Panc1 (cell line): Measurements from ENCODE around the gene OR51V1. TPM values are rescaled to one million over a fixed set of nuclear protein-coding genes. Genes with fewer than 3 reads are reported as not detected.
A peak's percentile ranks its signal among the peaks of the same experiment; 100 is the strongest.

Experiments used
- ATAC-seq: fragments of 200-7000 bp; cut with Tn5 transposase; 2 replicates; pipeline ENCODE4 v1.9.1; 2020; ENCODE audit warnings: mild to moderate bottlenecking, moderate library complexity
- BruUV-seq: library from RNA; stranded (reverse); fragments of 400-500 nt; replicated peaks from 2 replicates; lab custom pipeline; 2021; lab: Mats Ljungman, UMichigan
- CTCF ChIA-PET: fragments of 300-600 bp; sonication (Branson Sonifier 250); formaldehyde crosslinking; loops from one replicate; lab custom pipeline; 2022; ENCODE audit warnings: antibody characterized with exemption; lab: Charles Lee
- POLR2A ChIA-PET: fragments of 300-600 bp; sonication (Branson Sonifier 250); formaldehyde crosslinking; loops from one replicate; lab custom pipeline; 2022; ENCODE audit warnings: antibody characterized with exemption; lab: Charles Lee
- DNase-seq: peaks from one replicate; pipeline ENCODE4 v3.0.0-alpha.2; 2010; ENCODE audit warnings: low read depth, low spot score
- H3K27ac ChIP-seq: 2 replicates; pipeline ENCODE4 v1.5.1; 2011; ENCODE audit warnings: mild to moderate bottlenecking, low read length, inconsistent platforms
- H3K27me3 ChIP-seq: fragments of 200-500 bp; sonication (Bioruptor generic); 2 replicates; pipeline ENCODE4 v1.6.0; 2014; ENCODE audit warnings: low read length, inconsistent platforms; ENCODE audit not compliant: control insufficient read depth, insufficient read depth
- H3K36me3 ChIP-seq: fragments of 200-500 bp; sonication (Bioruptor generic); 2 replicates; pipeline ENCODE4 v1.5.1; 2014; ENCODE audit warnings: inconsistent platforms, mild to moderate bottlenecking, low read length, moderate library complexity; ENCODE audit not compliant: control insufficient read depth, insufficient read depth
- H3K4me1 ChIP-seq: 2 replicates; pipeline ENCODE4 v1.5.1; 2011; ENCODE audit warnings: inconsistent platforms, mild to moderate bottlenecking, low read length, moderate library complexity; ENCODE audit not compliant: control insufficient read depth, insufficient read depth
- H3K4me3 ChIP-seq, 2 experiments: 2 replicates each; pipeline ENCODE4 v1.5.1; 2011 to 2012; ENCODE audit warnings: low read depth in 2 of 2, low read length in 2 of 2, mild to moderate bottlenecking in 2 of 2, inconsistent platforms in 1 of 2, moderate library complexity in 1 of 2
- H3K9me3 ChIP-seq: fragments of 200-500 bp; sonication (Bioruptor generic); 2 replicates; pipeline ENCODE4 v1.5.1; 2014; ENCODE audit warnings: low read depth, mild to moderate bottlenecking, inconsistent platforms, low read length, moderate library complexity; ENCODE audit not compliant: control insufficient read depth, insufficient read depth
- CTCF ChIP-seq: fragments of 450-650 bp; IDR thresholded peaks from 2 replicates; pipeline ENCODE4 v1.5.1; 2017; ENCODE audit warnings: mild to moderate bottlenecking
- POLR2AphosphoS5 ChIP-seq: IDR thresholded peaks from 2 replicates; pipeline ENCODE4 v1.6.1; 2012; ENCODE audit warnings: mild to moderate bottlenecking, low read depth, low read length, moderate library complexity
- SIN3A ChIP-seq: IDR thresholded peaks from 2 replicates; pipeline ENCODE4 v1.6.1; 2012; ENCODE audit warnings: low read depth, mild to moderate bottlenecking, low read length, moderate library complexity, borderline replicate concordance; ENCODE audit not compliant: insufficient read depth
- TCF7L2 ChIP-seq: IDR thresholded peaks from 2 replicates; pipeline ENCODE4 v1.6.1; 2011; ENCODE audit warnings: mild to moderate bottlenecking, low read depth, low read length, inconsistent platforms
- in situ Hi-C: cut with HindIII; loops from 2 replicates; pipeline ENCODE4 v1.10.0; 2016; ENCODE audit warnings: low sequenced_read_pairs, low pct_unique_long_range_greater_than_20kb
- intact Hi-C: fragments of 100-400 bp; cut with micrococcal nuclease; formaldehyde crosslinking; loops from one replicate; pipeline ENCODE4 v1.10.0; 2022; ENCODE audit not compliant: unreplicated experiment
- total RNA-seq: library from RNA; stranded (reverse); gene quantifications from one replicate; pipeline ENCODE4 v1.2.1, GENCODE V29; 2021; ENCODE audit not compliant: unreplicated experiment
- TF ChIP-seq, protein P1 (sequence below), 2 experiments: IDR thresholded peaks; 2 replicates each; pipeline ENCODE4 v1.6.1; 2011 to 2012; ENCODE audit warnings: low read depth in 2 of 2, control low read depth in 1 of 2, low read length in 1 of 2, mild to moderate bottlenecking in 1 of 2, moderate library complexity in 1 of 2; ENCODE audit not compliant: insufficient read depth in 1 of 2

The OR51V1 gene
- total RNA-seq, 1 experiment from 2014 or later, result not detected

DNA sequence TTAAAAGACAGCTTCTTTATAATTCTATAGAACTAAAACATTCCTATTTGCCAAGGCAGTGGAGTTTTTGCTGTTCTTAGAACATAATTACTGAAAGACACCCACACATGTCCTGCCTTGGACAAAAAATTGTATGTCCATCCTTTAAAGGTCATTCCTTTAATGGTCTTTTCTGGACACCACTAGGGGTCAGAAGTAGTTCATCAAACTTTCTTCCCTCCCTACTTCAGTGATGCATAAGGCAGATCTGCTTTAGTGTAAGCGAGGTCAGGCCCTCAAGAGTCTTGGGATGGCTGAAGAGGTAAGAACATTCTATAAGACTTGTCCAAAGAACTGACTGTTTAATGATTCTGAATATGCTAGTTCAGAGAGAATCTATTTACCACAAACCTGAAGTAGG is 4.3 kb upstream of the OR51V1 start:
- ATAC-seq (peak; percentile 98), DNase-seq (peak; percentile 69)
- H3K27ac ChIP-seq, result no peak overlapping the region
- BruUV-seq, result no TSS peak
- no peaks in the 10 kb centered on the region for H3K9me3 ChIP-seq
- H3K4me3 ChIP-seq, result no peak overlapping the region
- H3K36me3 ChIP-seq, result no peaks in the 10 kb centered on the region
- CTCF ChIA-PET, result no interaction called here
- TF ChIP-seq CTCF, result peak; percentile 75
- TF ChIP-seq SIN3A, result no peak
- TF ChIP-seq, protein P1, sequence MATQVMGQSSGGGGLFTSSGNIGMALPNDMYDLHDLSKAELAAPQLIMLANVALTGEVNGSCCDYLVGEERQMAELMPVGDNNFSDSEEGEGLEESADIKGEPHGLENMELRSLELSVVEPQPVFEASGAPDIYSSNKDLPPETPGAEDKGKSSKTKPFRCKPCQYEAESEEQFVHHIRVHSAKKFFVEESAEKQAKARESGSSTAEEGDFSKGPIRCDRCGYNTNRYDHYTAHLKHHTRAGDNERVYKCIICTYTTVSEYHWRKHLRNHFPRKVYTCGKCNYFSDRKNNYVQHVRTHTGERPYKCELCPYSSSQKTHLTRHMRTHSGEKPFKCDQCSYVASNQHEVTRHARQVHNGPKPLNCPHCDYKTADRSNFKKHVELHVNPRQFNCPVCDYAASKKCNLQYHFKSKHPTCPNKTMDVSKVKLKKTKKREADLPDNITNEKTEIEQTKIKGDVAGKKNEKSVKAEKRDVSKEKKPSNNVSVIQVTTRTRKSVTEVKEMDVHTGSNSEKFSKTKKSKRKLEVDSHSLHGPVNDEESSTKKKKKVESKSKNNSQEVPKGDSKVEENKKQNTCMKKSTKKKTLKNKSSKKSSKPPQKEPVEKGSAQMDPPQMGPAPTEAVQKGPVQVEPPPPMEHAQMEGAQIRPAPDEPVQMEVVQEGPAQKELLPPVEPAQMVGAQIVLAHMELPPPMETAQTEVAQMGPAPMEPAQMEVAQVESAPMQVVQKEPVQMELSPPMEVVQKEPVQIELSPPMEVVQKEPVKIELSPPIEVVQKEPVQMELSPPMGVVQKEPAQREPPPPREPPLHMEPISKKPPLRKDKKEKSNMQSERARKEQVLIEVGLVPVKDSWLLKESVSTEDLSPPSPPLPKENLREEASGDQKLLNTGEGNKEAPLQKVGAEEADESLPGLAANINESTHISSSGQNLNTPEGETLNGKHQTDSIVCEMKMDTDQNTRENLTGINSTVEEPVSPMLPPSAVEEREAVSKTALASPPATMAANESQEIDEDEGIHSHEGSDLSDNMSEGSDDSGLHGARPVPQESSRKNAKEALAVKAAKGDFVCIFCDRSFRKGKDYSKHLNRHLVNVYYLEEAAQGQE (IDR thresholded peaks at IDR 0.05; ENCODE audit: insufficient read depth in 1 of 2, low read depth in 2 of 2, low read length in 1 of 2), result no peak
- TF ChIP-seq TCF7L2, result no peak
- no peak for TF ChIP-seq POLR2AphosphoS5
- peaks cover 13% of the 10 kb centered on the region for H3K27me3 ChIP-seq
- intact Hi-C loops, result loop anchor here (2.0 to 10.0 kb wide), 6 partner anchors 86 to 1020 kb away; partner anchors contain the start of genes OR52E5 and OR52N2
- no peaks in the 10 kb centered on the region for H3K4me1 ChIP-seq
- in situ Hi-C loops, result no loop called here
- POLR2A ChIA-PET, result no interaction called here

- no TSS peak for BruUV-seq
- Histone ChIP-seq H3K4me1 (no peaks in the 10 kb centered on the region), H3K27ac (no peak overlapping the region), H3K4me3 (no peak overlapping the region), H3K9me3 (no peaks in the 10 kb centered on the region), H3K36me3 (no peaks in the 10 kb centered on the region), H3K27me3 (peaks cover 13% of the 10 kb centered on the region)
- in situ Hi-C loops, result no loop called here
- TF ChIP-seq POLR2AphosphoS5 (no peak), TCF7L2 (no peak), CTCF (no peak), SIN3A (no peak)
- TF ChIP-seq, protein P1 (IDR thresholded peaks at IDR 0.05; ENCODE audit: insufficient read depth in 1 of 2, low read depth in 2 of 2, low read length in 1 of 2), result no peak
- ChIA-PET POLR2A (no interaction called here), CTCF (no interaction called here)
- DNase-seq (no peak), ATAC-seq (no peak)
- intact Hi-C loops, result loop anchor here (5.0 to 10.0 kb wide), 3 partner anchors 579 to 1019 kb away; partner anchors contain the start of gene OR52E5
Observed at GRCh38 chr11:5203366-5203765, 2.9 kb upstream of the OR51V1 start.
